Activated CD4-positive, alpha-beta memory T cell treated with anti-CD3 and anti-CD28 coated beads, Interleukin-2, amount 10 ng/mL, durations not matched to agents 7 days and 5 days (primary cell): ENCODE measurements around the gene CACUL1. TPM values are rescaled to one million over a fixed set of nuclear protein-coding genes. Genes with fewer than 3 reads are reported as not detected.
"Not testable (repeated sequence)": the region's sequence is repeated elsewhere in the genome, so short reads cannot be mapped to it uniquely, and the experiment has no call there.

Source experiments
- CTCF ChIA-PET: fragments of 350-600 bp; sonication (Branson Sonifier 250); formaldehyde crosslinking; loops from one replicate; lab custom pipeline; 2021; ENCODE audit warnings: antibody characterized with exemption, inconsistent platforms; lab: Charles Lee
- POLR2A ChIA-PET: fragments of 350-600 bp; sonication (Branson Sonifier 250); formaldehyde crosslinking; loops from one replicate; lab custom pipeline; 2021; ENCODE audit warnings: antibody characterized with exemption; lab: Charles Lee
- DNase-seq: peaks from one replicate; pipeline ENCODE4 v3.0.0-alpha.2; 2020
- H3K27ac Mint-ChIP-seq: one replicate; pipeline ENCODE4 v1.8.0; 2021; ENCODE audit warnings: mild to moderate bottlenecking, mixed read lengths
- H3K27me3 Mint-ChIP-seq: one replicate; pipeline ENCODE4 v1.8.0; 2021; ENCODE audit warnings: mixed read lengths
- H3K36me3 Mint-ChIP-seq: one replicate; pipeline ENCODE4 v1.8.0; 2021; ENCODE audit warnings: low read depth, mixed read lengths
- H3K4me1 Mint-ChIP-seq: one replicate; pipeline ENCODE4 v1.8.0; 2021; ENCODE audit warnings: mixed read lengths
- H3K4me3 Mint-ChIP-seq: one replicate; pipeline ENCODE4 v1.8.0; 2021; ENCODE audit warnings: mild to moderate bottlenecking, mixed read lengths
- H3K9me3 Mint-ChIP-seq: one replicate; pipeline ENCODE4 v1.8.0; 2021; ENCODE audit warnings: mixed read lengths
- total RNA-seq, 2 experiments: library from RNA; stranded (reverse); gene quantifications; one replicate each; pipeline ENCODE4 v1.2.3, GENCODE V29; 2021

The CACUL1 gene
- total RNA-seq, 2 experiments from 2014 or later, result 25.8 to 27.9 TPM

DNA sequence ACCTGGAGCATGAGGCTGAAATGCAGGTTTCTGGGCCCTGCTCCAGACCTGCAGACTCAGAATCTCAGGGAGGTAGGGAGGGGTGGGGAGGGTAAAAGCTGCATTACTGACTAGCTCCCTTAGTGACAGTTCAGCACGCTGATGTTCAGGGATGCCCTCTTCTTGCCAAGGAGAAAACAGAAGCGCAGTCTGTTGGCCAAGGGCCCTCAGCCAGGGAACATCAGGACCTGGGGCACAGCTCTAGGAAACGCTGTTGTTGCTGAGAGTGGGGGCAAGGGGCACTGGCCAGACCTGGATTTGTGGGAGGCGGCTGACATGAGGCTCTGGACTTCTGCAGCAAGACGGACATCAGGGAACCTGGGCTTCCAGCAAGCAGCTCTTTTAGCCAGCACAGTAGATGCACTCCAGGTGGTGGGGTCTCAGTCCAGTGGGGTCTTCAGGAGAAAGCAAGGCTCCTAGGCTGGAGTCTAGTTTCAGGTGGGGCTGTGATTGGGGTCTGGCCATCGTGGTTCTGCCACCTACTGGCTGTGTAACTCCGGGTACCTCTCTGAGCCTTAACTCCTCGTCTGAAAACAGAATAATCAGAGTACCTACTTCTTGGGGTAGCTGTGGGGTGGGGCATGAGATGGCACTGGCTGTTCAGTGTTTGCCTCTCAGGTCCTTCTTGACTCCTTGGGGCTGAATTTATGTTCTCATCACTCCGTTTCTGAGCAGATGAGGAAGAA, 86.4 kb downstream of the CACUL1 start:
- Mint-ChIP-seq H3K4me1 (peaks cover 3% of the 10 kb centered on the region), H3K27me3 (no peaks in the 10 kb centered on the region), H3K9me3 (no peaks in the 10 kb centered on the region), H3K36me3 (no peaks in the 10 kb centered on the region), H3K4me3 (no peak overlapping the region), H3K27ac (no peak overlapping the region)
- POLR2A ChIA-PET, result no interaction called here
- DNase-seq, result no peak
- CTCF ChIA-PET, result no interaction called here

DNA sequence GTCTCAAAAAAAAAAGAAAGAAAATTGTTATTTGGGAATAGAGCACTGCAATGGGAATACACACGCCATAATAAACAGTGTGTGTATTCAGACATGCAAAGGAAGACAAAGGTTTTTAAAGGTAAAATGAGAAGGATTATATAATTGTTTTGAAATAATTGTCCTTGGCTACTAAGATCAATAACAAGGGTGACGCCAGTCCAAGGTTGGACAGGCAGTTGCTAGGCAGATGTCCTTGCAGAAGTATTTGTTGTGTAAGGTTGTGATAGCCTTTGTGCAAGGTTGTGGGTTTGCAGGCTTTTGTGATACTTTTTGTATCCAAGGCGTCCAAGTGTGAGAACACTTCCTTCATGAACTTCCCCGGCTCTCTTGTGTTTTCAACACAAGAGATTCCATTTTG, 87.0 kb downstream of the CACUL1 start:
- Mint-ChIP-seq H3K4me3 (no peak overlapping the region), H3K36me3 (no peaks in the 10 kb centered on the region), H3K9me3 (peaks cover 3% of the 10 kb centered on the region), H3K27ac (no peak overlapping the region), H3K27me3 (no peaks in the 10 kb centered on the region), H3K4me1 (peaks cover 3% of the 10 kb centered on the region)
- no peak for DNase-seq
- ChIA-PET POLR2A (no interaction called here), CTCF (no interaction called here)

GRCh38 chr10:118666350-118666749, 88.4 kb downstream of the CACUL1 start:
- H3K27ac Mint-ChIP-seq, result no peak overlapping the region
- H3K36me3 Mint-ChIP-seq, result no peaks in the 10 kb centered on the region
- no peak overlapping the region for H3K4me3 Mint-ChIP-seq
- DNase-seq, result no peak
- H3K4me1 Mint-ChIP-seq, result peaks cover 7% of the 10 kb centered on the region
- H3K9me3 Mint-ChIP-seq, result peaks cover 3% of the 10 kb centered on the region
- H3K27me3 Mint-ChIP-seq, result peaks cover 1% of the 10 kb centered on the region
- CTCF ChIA-PET, result no interaction called here
- POLR2A ChIA-PET, result no interaction called here

- ChIA-PET POLR2A (interaction anchor here (1.1 kb wide), 1 partner anchor 16 kb away, joined by 3 read pairs; no protein-coding TSS in a partner anchor), CTCF (no interaction called here)
- DNase-seq, result no peak
- H3K9me3 Mint-ChIP-seq, result peaks cover 5% of the 10 kb centered on the region
- H3K4me1 Mint-ChIP-seq, result peaks cover 7% of the 10 kb centered on the region
- H3K36me3 Mint-ChIP-seq, result no peaks in the 10 kb centered on the region
- H3K27me3 Mint-ChIP-seq, result peaks cover 1% of the 10 kb centered on the region
- no peak overlapping the region for H3K4me3 Mint-ChIP-seq
- H3K27ac Mint-ChIP-seq, result no peak overlapping the region
Observed at GRCh38 chr10:118664321-118664720, 90.4 kb downstream of the CACUL1 start.

DNA sequence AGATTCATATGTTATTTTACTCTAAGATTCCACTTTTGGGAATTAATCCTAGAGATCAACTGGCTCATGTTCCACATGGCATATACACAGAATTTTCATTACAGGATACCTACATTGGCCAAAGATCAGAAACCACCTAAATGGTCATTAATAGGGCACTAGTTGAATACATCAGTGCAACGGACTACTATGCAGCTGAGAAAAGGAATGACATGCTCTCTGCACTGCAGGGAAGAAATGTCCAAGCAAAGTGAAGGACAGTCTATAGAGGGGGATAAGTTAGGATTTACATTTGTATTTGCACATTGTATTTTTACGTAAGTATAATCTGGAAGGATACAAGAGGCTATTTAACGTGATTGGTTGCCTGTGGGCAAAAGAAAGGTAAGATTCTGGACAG, 91.6 kb downstream of the CACUL1 start:
- CTCF ChIA-PET, result no interaction called here
- peaks cover 17% of the 10 kb centered on the region for H3K4me1 Mint-ChIP-seq
- H3K27ac Mint-ChIP-seq, result no peak overlapping the region
- H3K4me3 Mint-ChIP-seq, result no peak overlapping the region
- H3K9me3 Mint-ChIP-seq, result peaks cover 5% of the 10 kb centered on the region
- POLR2A ChIA-PET, result no interaction called here
- H3K36me3 Mint-ChIP-seq, result no peaks in the 10 kb centered on the region
- H3K27me3 Mint-ChIP-seq, result peaks cover 1% of the 10 kb centered on the region
- DNase-seq, result no peak

- peaks cover 5% of the 10 kb centered on the region for H3K9me3 Mint-ChIP-seq
- ChIA-PET CTCF (interaction anchor here (0.9 kb wide), 1 partner anchor 43 kb away, joined by 3 read pairs; no protein-coding TSS in a partner anchor), POLR2A (no interaction called here)
- peaks cover 23% of the 10 kb centered on the region for H3K4me1 Mint-ChIP-seq
- peaks cover 1% of the 10 kb centered on the region for H3K27me3 Mint-ChIP-seq
- H3K36me3 Mint-ChIP-seq, result no peaks in the 10 kb centered on the region
- DNase-seq, result no peak
- no peak overlapping the region for H3K4me3 Mint-ChIP-seq
- H3K27ac Mint-ChIP-seq, result no peak overlapping the region
Observed at GRCh38 chr10:118662228-118663035, 92.3 kb downstream of the CACUL1 start.

GRCh38 chr10:118658762-118659161, 96.0 kb downstream of the CACUL1 start:
- H3K27ac Mint-ChIP-seq, result no peak overlapping the region
- ChIA-PET CTCF (interaction anchor here (1.2 kb wide), 1 partner anchor 62 kb away, joined by 3 read pairs; no protein-coding TSS in a partner anchor), POLR2A (no interaction called here)
- DNase-seq, result no peak
- H3K9me3 Mint-ChIP-seq, result peaks cover 5% of the 10 kb centered on the region
- H3K4me1 Mint-ChIP-seq, result peaks cover 26% of the 10 kb centered on the region
- H3K4me3 Mint-ChIP-seq, result no peak overlapping the region
- H3K27me3 Mint-ChIP-seq, result peaks cover 21% of the 10 kb centered on the region
- H3K36me3 Mint-ChIP-seq, result no peaks in the 10 kb centered on the region

- H3K9me3 Mint-ChIP-seq, H3K27ac Mint-ChIP-seq, POLR2A ChIA-PET, H3K36me3 Mint-ChIP-seq, DNase-seq, H3K4me3 Mint-ChIP-seq: not testable (repeated sequence)
- peaks cover 26% of the 10 kb centered on the region for H3K27me3 Mint-ChIP-seq
- peaks cover 26% of the 10 kb centered on the region for H3K4me1 Mint-ChIP-seq
- CTCF ChIA-PET, result interaction anchor here (1.2 kb wide), 1 partner anchor 63 kb away, joined by 3 read pairs; no protein-coding TSS in a partner anchor
Observed at GRCh38 chr10:118658168-118658567, 96.6 kb downstream of the CACUL1 start.

DNA sequence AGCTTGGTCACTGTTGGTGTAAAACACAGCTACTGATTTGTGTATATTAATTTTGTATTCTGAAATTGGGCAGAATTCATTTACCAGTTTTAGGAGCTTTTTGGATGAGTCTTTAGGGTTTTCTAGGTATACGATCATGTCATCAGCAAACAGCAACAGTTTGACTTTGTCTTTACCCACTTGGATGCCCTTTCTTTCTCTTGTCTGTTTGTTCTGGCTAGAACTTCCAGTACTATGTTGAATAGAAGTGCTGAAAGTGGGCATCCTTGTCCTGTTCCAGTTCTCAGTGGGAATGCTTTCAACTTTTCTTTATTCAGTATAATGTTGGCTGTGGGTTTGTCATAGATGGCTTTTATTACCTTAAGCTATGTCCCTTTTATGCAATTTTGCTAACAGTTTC, 109.5 kb downstream of the CACUL1 start:
- H3K27me3 Mint-ChIP-seq, result peaks cover 14% of the 10 kb centered on the region

GRCh38 chr10:118642228-118642627, 112.5 kb downstream of the CACUL1 start:
- H3K27me3 Mint-ChIP-seq, result no peaks in the 10 kb centered on the region
- H3K9me3 Mint-ChIP-seq, result peaks cover 6% of the 10 kb centered on the region
- no peak overlapping the region for H3K27ac Mint-ChIP-seq
- no peak for DNase-seq
- POLR2A ChIA-PET, result no interaction called here
- H3K36me3 Mint-ChIP-seq, result no peaks in the 10 kb centered on the region
- H3K4me1 Mint-ChIP-seq, result no peaks in the 10 kb centered on the region
- CTCF ChIA-PET, result no interaction called here
- H3K4me3 Mint-ChIP-seq, result no peak overlapping the region

More for the DNA sequence above, 109.5 kb downstream of the CACUL1 start:
- H3K36me3 Mint-ChIP-seq, DNase-seq, H3K4me3 Mint-ChIP-seq, H3K27ac Mint-ChIP-seq, H3K4me1 Mint-ChIP-seq, CTCF ChIA-PET, H3K9me3 Mint-ChIP-seq: not testable (repeated sequence)
- POLR2A ChIA-PET, result interaction anchor here (0.6 kb wide), 1 partner anchor 17 kb away, joined by 3 read pairs; no protein-coding TSS in a partner anchor

- Mint-ChIP-seq H3K36me3 (no peaks in the 10 kb centered on the region), H3K27ac (no peak overlapping the region), H3K4me3 (no peak overlapping the region), H3K4me1 (no peaks in the 10 kb centered on the region), H3K27me3 (no peaks in the 10 kb centered on the region), H3K9me3 (peaks cover 6% of the 10 kb centered on the region)
- no peak for DNase-seq
- POLR2A ChIA-PET, result no interaction called here
- CTCF ChIA-PET, result no interaction called here
Observed at GRCh38 chr10:118638680-118639079, 116.1 kb downstream of the CACUL1 start.

DNA sequence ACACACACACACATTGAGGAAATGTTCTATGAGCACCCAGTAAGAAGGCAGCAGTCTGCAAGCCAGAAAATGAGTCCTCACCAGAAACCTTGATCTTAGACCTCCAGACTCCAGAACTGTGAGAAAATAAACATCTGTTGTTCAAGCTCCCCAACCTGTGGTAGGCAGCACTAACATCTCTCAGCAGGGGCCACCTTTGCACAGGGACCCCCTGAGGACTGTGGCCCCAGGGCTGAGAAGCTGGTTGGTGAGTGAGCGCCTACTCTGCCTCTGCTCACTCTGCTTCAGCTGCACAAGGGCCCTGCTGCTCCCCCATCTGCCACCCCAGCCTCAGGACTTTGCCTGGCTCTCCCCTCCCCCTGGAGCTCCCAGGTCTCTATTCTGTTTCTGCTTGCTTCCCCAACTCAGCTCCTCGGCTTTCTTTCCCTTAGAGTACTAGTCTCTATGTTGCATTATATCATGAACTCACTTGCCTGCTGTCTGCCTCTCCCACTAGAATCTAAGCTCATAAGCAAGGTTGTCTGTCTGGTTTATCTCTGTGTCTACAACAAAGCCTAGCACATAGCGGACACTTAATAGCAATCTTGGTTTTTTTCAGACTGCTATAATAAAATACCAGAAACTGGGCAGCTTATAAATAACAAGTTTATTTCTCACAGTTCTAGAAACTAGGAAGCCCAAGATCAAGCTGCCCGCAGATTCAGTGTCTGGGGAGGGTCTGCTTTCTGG, 118.9 kb downstream of the CACUL1 start:
- DNase-seq, result no peak
- Mint-ChIP-seq H3K27me3 (no peaks in the 10 kb centered on the region), H3K36me3 (no peaks in the 10 kb centered on the region), H3K27ac (no peak overlapping the region), H3K9me3 (peaks cover 6% of the 10 kb centered on the region), H3K4me1 (no peaks in the 10 kb centered on the region), H3K4me3 (no peak overlapping the region)
- ChIA-PET CTCF (interaction anchor here (0.5 to 1.6 kb wide), 2 partner anchors 9 to 48 kb away, joined by 4 read pairs; no protein-coding TSS in a partner anchor), POLR2A (no interaction called here)

DNA sequence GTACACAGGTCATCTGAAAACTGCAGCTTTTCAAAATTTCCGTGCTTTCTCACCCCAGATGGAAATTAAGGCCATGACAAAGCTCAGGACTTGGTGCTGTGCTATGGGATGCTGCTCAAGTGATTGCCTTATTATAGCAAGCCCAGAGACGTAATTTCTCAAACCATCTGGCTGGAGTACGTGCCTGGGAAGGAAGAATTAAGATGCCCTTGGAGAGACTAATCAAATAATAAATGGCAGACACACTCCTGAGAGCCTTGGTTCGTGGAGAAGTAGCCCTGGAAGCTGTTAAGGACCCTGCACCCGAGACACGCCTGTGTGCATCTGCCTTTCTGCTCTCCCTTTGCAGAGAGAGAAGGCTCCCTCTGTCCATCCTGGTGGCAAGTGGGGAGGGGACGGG, 121.0 kb downstream of the CACUL1 start:
- no peak overlapping the region for H3K4me3 Mint-ChIP-seq
- no peak for DNase-seq
- POLR2A ChIA-PET, result no interaction called here
- H3K4me1 Mint-ChIP-seq, result no peaks in the 10 kb centered on the region
- no peaks in the 10 kb centered on the region for H3K9me3 Mint-ChIP-seq
- no peaks in the 10 kb centered on the region for H3K36me3 Mint-ChIP-seq
- no peak overlapping the region for H3K27ac Mint-ChIP-seq
- H3K27me3 Mint-ChIP-seq, result peaks cover 5% of the 10 kb centered on the region
- CTCF ChIA-PET, result no interaction called here
